ENCODE results near the gene CREB3L2. TPM values are rescaled to one million over a fixed set of nuclear protein-coding genes. Genes with fewer than 3 reads are reported as not detected.
A peak's percentile ranks its signal among the peaks of the same experiment; 100 is the strongest.
"Not testable (repeated sequence)": the region's sequence is repeated elsewhere in the genome, so short reads cannot be mapped to it uniquely, and the experiment has no call there.

CREB3L2 gene
- total RNA-seq, 1 donor from 2014 or later, result 30.1 TPM

DNA sequence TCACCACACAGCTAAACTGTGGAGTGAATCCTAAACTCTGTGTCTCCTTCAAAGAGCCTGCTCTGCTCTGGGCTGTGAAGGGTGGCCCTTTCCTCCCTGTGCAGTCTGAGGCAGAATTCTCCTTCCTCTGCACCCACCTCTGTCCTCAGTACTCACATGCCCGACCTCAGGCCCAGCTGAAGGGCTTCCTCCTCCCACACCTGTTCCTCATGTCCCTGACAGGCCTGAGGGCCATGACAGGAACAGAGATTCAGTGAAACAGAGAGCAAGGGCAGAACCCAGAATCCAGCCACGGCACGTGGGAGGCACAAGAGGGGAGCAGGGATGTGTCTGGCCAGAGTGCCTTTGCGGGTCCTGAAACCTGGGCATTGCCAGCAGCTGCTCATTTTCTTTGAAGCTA, 13.9 kb downstream of the CREB3L2 start:
- no peak for DNase-seq (ENCODE audit: low read depth)

DNA sequence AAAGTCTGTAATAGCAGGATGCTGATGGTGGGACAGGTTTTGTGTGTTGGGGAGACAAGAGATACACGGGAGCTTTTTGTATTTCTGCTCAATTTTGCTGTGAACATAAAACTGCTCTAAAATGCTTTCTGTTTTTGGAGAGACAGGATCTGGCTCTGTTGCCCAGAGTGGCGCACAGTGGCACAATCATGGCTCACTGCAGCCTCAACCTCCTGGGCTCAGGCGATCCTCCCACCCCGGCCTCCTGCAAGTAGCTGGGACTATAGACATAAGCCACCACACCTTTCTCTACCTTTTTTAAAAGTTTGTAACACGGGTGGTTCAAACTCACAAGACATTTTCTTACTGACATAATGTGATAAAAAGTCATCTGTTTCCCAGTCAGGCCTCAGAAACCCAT, 14.3 kb downstream of the CREB3L2 start:
- no peak for DNase-seq (ENCODE audit: low read depth)

- no peak for DNase-seq (ENCODE audit: low read depth)
These were observed 14.9 kb downstream of the CREB3L2 start for GRCh38 chr7:137987018-137987349.

DNA sequence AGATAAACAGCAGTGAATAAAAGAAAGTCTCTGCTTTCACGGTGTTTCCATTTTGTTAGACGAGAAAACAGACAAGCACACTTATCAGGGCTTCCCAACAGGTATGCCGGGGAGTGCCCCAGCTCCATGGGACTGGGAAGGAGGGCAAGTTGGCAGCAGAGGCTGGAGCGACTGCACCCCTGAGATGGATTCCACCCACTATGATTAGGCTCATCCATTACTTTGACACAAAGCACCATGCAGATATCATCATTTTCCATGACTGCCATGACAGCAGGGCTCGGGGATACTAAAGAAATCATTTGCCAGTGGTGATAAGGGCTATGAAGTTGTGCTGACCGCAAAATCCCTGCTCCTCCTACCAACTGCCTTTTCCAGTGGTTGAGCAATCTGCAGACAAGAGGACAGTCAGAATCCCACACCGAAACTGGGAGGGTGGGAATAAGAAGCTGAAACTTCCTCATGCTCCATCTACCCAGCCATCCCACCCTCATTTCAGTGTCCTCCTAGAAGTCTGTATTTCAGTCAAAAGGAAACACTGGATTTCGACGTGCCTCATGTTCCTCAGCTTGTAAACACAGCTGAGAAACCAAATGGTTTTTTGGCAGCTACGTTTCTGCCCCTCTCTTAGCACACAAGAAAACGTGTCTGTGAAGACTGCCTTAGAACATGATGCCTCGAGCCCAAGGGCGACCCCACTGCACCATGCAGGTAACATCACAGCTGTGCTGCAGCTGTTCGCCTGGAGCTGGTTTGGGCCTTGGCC, 15.5 kb downstream of the CREB3L2 start:
- peak; percentile 74 for DNase-seq (ENCODE audit: low read depth)

DNA sequence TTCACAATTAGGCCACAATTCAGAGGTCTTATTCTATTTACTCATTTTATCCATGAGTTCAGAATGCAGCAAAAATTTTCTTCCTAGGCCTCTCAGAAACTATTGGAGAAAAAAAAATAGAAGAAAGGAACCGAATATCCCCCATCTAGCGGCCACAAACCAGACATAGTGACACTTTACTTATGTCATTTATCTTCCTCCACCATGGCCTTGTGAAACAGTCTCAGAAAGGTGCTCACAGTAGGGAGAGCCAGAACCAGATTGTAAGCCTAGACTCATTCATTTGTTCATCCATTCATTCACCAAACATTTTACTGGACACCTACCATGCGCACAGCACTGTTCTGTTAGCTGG, 16.0 kb downstream of the CREB3L2 start:
- no peak for DNase-seq (ENCODE audit: low read depth)

DNA sequence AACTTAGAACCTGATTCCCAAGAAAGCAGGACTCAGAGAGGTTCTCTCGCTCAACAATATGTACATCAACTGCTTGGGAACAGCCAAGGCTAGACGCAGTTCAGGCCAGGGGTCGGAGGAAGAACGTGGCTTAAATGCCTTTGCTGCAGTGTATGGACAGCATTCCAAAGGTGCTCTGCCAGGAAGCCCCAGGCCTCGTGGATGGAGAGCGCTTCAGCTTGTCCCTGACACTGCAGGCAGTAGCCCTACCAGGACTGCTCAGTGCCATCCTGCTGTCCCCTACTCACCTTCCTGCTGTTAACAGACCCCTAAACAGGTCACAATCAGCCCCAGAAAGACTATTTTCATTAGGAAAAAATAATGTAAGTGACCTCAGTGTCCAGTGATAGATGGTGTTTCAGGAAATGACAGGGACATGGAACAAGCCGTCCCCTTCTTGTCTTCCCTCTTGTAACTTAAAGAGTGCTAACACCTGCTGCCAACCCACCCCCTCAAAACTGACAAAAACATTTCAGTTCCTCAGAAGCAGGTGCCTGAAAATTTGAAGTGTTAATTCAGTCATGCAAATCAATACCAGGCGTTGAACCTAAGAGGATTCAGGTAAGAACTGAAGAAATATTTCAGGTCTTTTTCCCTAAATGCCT, 16.5 kb downstream of the CREB3L2 start:
- no peak for DNase-seq (ENCODE audit: low read depth)

DNA sequence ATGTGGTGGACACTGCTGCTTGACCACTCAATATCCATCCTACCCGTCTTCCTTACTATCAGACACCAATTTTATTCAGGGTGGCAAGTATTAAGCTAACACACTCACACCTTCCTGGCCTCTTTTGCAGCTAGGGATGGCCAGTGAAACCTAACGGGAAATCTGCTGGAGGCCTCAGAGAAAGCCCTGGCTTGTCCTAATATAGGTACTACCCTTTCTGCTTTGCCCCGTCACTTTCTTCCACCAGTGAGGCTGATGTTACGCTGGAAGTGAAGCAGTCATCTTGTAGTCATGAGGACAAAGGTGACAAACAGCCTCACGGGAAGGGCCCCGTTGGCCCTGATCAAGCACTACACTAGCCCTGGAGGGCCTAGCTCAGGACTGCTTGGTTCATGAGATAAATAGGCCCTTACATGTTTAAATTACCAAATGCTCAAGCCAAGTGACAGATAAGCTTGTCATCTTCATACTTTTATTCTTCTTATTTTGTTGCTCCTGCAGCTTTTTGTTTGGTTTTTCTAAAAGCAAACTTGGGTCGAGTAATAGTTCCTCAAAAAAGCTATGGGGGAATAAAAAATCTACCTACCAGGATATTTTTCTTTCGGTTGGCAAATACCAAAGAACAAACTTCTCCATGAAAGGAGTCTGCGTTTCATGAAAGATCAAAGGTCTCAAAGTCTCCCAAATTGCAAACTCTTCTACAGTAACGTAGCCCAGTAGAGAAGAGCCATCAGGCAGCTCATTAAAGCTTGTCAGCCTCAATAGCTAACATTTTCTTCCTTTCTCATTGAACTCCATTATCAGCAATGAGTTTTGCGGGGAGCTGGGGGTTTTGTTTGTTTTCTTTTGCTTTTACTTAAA, 17.5 kb downstream of the CREB3L2 start:
- DNase-seq (ENCODE audit: low read depth), result no peak

- no peak for DNase-seq (ENCODE audit: low read depth)
These were observed 18.4 kb downstream of the CREB3L2 start for GRCh38 chr7:137983323-137984008.

DNA sequence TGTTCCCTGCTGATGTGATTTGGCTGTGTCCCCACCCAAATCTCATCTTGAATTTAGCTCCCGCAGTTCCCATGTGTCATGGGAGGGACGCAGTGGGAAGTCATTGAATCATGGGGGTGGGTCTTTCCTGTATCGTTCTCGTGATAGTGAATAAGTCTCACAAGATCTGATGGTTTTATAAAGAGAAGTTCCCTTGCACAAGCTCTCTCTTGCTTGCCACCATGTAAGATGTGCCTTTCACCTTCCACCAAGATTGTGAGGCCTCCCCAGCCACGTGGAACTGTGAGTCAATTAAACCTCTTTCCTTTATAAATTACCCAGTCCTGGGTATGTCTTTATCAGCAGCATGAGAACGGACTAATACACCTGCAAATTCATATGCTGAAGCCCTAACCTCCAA, 19.5 kb downstream of the CREB3L2 start:
- DNase-seq (ENCODE audit: low read depth), result not testable (repeated sequence)

DNA sequence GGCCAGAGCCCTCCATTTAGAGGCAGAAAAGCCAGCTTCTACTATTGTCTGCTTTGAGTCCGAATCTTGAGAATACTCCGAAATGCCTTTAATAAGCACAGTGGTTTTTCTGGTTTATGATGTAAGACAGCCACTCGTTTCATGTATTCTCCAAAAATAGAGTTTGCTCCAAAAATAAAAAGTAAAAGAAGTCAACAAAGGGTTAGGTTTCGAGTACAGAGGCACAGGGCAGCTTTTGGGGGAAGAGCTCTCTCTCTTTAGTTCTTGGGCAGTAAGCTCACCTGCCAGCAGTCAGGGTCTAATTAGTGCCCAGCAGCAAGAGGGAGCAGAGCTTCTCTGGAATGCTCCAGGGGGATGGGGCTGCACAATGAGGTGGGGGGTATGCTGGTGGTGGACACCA, 20.2 kb downstream of the CREB3L2 start:
- no peak for DNase-seq (ENCODE audit: low read depth)

DNA sequence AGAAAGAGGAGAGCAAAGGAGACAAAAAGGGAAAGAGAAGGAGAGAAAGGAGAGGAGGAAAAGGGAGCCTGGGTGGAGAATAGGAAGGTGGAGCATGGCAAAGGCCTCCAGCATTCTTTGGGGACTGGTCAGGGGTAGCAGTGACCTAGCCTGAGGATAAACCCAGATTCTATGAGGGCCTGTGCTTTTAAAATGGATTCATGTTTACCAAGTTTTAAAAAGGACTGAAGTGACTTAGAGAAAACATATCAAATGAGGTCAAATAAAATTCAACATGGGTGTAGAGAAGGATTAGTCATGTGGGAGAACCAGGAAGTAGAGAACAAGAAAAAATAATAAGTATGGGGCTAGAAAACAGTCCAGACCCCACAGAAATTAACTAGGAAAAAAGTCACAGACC, 20.7 kb downstream of the CREB3L2 start:
- peak; percentile 73 for DNase-seq (ENCODE audit: low read depth)

DNA sequence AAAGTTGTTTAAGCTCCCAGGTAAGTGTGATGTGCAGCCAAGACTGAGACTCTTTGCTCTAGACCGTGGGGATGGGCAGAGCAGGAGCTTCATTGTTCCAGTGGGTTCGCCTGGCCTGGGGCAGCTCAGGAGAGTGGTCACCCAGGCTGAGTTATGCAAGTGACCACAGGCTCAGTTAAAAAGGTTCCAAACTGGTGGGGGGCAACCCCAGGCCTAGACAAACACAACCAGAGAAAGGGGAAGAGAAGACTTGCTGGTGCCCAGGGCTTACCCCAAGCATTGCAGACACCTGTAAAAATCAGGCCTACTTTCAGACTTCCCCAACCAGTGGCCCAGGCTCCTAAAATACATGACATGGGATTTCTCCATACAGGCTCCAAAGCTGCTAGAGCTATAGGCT, 21.6 kb downstream of the CREB3L2 start:
- DNase-seq (ENCODE audit: low read depth), result no peak

- peak; percentile 93 for DNase-seq (ENCODE audit: low read depth)
These were observed 23.2 kb downstream of the CREB3L2 start for GRCh38 chr7:137978464-137979237.

GRCh38 chr7:137977173-137977572, 24.7 kb downstream of the CREB3L2 start:
- DNase-seq (ENCODE audit: low read depth), result no peak

DNA sequence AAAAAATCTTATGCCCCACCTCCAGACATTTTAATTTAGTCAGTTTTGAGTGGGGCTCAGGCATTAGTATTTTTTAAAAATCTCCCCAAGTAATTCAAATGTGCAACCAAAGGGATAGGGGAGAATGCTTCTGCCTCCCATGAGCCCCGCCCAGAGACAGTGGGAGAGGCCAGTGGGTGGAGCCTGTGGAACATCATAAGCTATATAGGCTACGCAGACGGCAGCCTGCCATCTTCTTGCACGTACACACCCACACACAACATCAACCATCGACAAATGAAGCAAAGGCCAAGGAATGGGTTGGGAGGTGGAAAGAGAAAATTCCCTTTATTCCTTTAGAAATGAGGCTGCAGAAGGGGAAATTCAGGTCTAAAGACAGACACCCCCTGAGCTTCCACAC, 25.2 kb downstream of the CREB3L2 start:
- no peak for DNase-seq (ENCODE audit: low read depth)

GRCh38 chr7:137976232-137976631, 25.7 kb downstream of the CREB3L2 start:
- no peak for DNase-seq (ENCODE audit: low read depth)

- no peak for DNase-seq (ENCODE audit: low read depth)
These were observed 26.1 kb downstream of the CREB3L2 start for GRCh38 chr7:137975768-137976167.

DNA sequence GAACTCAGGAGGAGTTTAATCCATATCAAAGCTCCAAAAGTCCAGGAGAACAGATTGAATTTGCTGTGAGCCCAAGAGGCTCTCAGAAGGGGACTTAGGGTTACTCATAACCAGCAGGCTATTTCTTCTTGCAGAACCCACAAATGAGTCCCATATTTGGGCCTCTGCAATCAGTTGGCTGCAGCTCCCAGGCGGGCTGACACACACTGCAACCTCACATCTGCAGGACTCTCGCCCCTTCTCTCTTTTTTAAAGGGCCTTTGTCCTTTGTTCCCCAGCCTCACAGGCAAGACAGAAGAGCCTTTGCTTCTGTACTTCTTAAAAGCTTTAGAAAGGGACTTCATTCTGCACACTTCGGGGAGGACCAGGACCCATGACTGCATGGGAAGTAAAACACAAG, 26.7 kb downstream of the CREB3L2 start:
- no peak for DNase-seq (ENCODE audit: low read depth)

DNA sequence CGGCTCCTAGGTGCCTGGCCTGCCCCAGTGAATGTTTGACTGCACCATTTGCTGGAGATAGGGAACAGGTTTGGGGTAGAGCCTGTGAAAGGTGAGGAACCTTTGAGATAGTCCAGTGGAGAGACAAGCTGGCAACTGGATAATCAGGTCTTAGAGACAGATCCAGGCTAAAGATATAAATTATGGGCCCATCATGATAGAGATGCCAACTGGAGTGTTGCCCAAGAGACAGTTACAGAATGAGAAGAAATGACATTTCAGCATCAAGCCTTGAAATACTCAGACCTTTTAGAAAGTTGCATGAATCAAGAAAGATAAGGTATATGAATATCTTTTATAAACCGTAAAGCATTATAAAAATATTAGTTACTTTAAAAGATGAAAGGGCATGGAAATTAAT, 27.1 kb downstream of the CREB3L2 start:
- no peak for DNase-seq (ENCODE audit: low read depth)

DNA sequence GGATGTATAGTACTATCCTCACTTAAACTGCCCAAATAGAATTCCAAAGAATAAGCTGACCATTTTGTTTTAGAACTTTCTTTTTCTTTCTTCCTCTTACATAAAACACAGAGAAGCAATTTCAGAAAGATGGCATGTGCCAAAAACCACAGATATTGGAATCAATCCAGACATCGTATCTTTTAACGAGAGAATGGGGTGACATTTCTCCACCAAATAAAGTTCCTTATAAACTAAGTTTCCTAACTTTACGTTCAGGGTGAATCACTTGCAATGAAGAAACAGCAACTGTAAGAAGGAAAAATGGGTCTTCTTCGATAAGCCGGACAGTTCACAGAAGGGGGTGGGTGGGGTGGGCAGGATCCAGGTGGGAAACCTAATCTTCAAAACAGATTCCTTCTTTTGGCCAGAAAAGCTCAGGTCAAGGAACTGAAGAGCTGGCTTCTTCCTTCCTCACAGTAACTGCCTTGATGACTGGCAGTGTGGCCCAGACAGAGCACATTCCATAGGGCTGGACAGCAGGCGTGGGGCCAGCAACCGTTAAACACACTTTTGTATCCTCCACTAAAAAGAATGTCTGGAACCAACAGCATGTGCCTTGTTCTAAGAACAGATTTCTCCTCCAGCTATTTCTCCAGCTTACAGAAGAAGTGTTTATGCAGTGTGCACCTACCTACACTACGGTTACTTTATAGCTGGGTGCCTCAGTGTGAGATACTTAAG, 31.5 kb downstream of the CREB3L2 start:
- peak; percentile 82 for DNase-seq (ENCODE audit: low read depth)

DNA sequence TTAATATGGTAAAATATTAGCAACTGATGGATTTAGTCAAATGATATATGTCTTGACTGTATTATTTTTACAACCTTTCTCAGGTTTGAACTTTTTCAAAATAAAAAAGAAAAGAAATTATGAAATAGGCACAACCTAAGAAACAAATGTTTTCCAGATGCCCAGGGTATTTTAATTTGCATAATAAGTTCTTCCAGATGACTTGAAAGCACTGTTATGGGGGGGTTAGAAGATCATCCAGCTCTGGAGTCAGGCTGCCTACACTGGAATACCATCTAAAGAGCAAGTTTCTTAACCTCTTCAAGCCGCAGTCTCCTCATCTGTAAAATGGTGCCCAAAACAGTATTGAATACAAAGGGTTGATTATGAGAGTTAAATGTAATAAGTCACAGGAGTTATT, 32.1 kb downstream of the CREB3L2 start:
- DNase-seq (ENCODE audit: low read depth), result no peak

All from renal cortical epithelial cell (primary cell).